Cardiac muscle cell (in vitro differentiated cells and primary cell): ENCODE measurements around the gene NUMB. TPM values are rescaled to one million over a fixed set of nuclear protein-coding genes. Genes with fewer than 3 reads are reported as not detected.
A peak's percentile ranks its signal among the peaks of the same experiment; 100 is the strongest.

Source experiments
- DNase-seq, 2 donors: peaks; one replicate each; pipeline versions ENCODE4 v3.0.0 to v3.0.0-alpha.2; 2010 to 2017; ENCODE audit warnings: low read depth in 1 of 2, low spot score in 1 of 2
- H3K27ac ChIP-seq: fragments of 200-600 bp; sonication (generic); 2 replicates; pipeline ENCODE4 v1.5.1; 2016
- H3K27me3 ChIP-seq: fragments of 200-600 bp; sonication (generic); 2 replicates; pipeline ENCODE4 v1.6.0; 2016; ENCODE audit warnings: control low read depth
- H3K36me3 ChIP-seq: fragments of 200-600 bp; sonication (generic); 2 replicates; pipeline ENCODE4 v1.5.1; 2016; ENCODE audit warnings: control low read depth
- H3K4me1 ChIP-seq: fragments of 200-600 bp; sonication (generic); 2 replicates; pipeline ENCODE4 v1.8.1; 2017; ENCODE audit warnings: low read depth, mild to moderate bottlenecking, mixed run types
- H3K4me3 ChIP-seq: fragments of 200-600 bp; sonication (generic); 2 replicates; pipeline ENCODE4 v1.5.1; 2016; ENCODE audit warnings: mild to moderate bottlenecking
- H3K9me3 ChIP-seq: fragments of 200-600 bp; sonication (generic); 2 replicates; pipeline ENCODE4 v1.5.1; 2017; ENCODE audit warnings: low read depth, mild to moderate bottlenecking, control low read depth
- CTCF ChIP-seq: IDR thresholded peaks from 2 replicates; pipeline ENCODE4 v1.5.1; 2012; ENCODE audit warnings: low read depth, mild to moderate bottlenecking, low read length
- polyA plus RNA-seq: library from polyadenylated mRNA; unstranded; fragments of >200 nt; fragmentation: Nextera tagmentation; extraction: Ambion mirVana; gene quantifications from 2 replicates; pipeline ENCODE4 v1.2.1, GENCODE V29; 2016
- total RNA-seq: library from RNA; depleted of rRNA; stranded (reverse); fragments of >200 nt; gene quantifications from 2 replicates; pipeline ENCODE4 v1.2.3, GENCODE V29; 2016

NUMB gene
- total and polyA plus RNA-seq, 2 experiments from 2014 or later: 35.6 to 68.5 TPM

GRCh38 chr14:73242357-73242901 lies 215.9 kb downstream of the NUMB start:
- DNase-seq: peak in 1 of 2 donors; percentile 37
- Histone ChIP-seq H3K27ac (no peak overlapping the region), H3K27me3 (peaks cover 89% of the 10 kb centered on the region), H3K4me1 (no peaks in the 10 kb centered on the region), H3K9me3 (no peaks in the 10 kb centered on the region), H3K4me3 (no peak overlapping the region), H3K36me3 (no peaks in the 10 kb centered on the region)
- TF ChIP-seq CTCF: no peak

- H3K27me3 ChIP-seq: peaks cover 94% of the 10 kb centered on the region
- H3K4me1 ChIP-seq: no peaks in the 10 kb centered on the region
- no peaks in the 10 kb centered on the region for H3K36me3 ChIP-seq
- DNase-seq: no peak
- no peak overlapping the region for H3K27ac ChIP-seq
- no peaks in the 10 kb centered on the region for H3K9me3 ChIP-seq
- no peak overlapping the region for H3K4me3 ChIP-seq
- TF ChIP-seq CTCF: no peak
These were observed 216.7 kb downstream of the NUMB start for GRCh38 chr14:73241481-73242165.

GRCh38 chr14:73240816-73241480 lies 217.4 kb downstream of the NUMB start:
- TF ChIP-seq CTCF: no peak
- H3K4me1 ChIP-seq: peaks cover under 1% of the 10 kb centered on the region
- no peak overlapping the region for H3K27ac ChIP-seq
- H3K4me3 ChIP-seq: no peak overlapping the region
- peaks cover 98% of the 10 kb centered on the region for H3K27me3 ChIP-seq
- H3K9me3 ChIP-seq: no peaks in the 10 kb centered on the region
- DNase-seq: no peak
- H3K36me3 ChIP-seq: no peaks in the 10 kb centered on the region

- Histone ChIP-seq H3K9me3 (no peaks in the 10 kb centered on the region), H3K4me1 (peaks cover 9% of the 10 kb centered on the region), H3K27ac (no peak overlapping the region), H3K36me3 (no peaks in the 10 kb centered on the region), H3K4me3 (peak overlapping the region; percentile 7), H3K27me3 (peaks cover 94% of the 10 kb centered on the region)
- TF ChIP-seq CTCF: no peak
- peak; percentile 43 to 72 for DNase-seq
These were observed 218.7 kb downstream of the NUMB start for GRCh38 chr14:73239393-73240241.

GRCh38 chr14:73238941-73239340 lies 219.4 kb downstream of the NUMB start:
- no peak overlapping the region for H3K27ac ChIP-seq
- no peaks in the 10 kb centered on the region for H3K36me3 ChIP-seq
- DNase-seq: no peak
- peaks cover 9% of the 10 kb centered on the region for H3K4me1 ChIP-seq
- H3K4me3 ChIP-seq: no peak overlapping the region
- H3K27me3 ChIP-seq: peaks cover 93% of the 10 kb centered on the region
- no peaks in the 10 kb centered on the region for H3K9me3 ChIP-seq
- TF ChIP-seq CTCF: no peak
